ENCODE measurements around the gene TMPRSS11B. TPM values are rescaled to one million over a fixed set of nuclear protein-coding genes. Genes with fewer than 3 reads are reported as not detected.

Gene TMPRSS11B
- total RNA-seq, 1 donor from 2014 or later = not detected

DNA sequence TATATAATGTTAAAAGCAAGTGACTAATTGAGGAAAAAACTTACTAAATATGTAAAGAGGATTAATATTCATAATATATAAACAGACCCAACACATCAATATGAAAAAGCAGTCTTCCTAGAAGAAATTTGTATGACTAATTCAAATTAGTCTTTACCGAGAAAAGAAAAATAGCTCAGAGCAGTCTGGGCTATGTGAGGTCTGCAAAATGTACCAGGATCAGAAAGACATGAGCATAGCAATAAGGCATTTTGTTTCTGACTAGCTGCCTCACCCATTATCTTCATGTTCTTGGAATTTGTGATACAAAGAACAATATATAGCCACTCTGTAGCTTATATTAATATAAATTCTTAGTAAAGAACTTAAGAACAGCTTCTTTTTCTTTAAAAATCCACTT lies 13.7 kb upstream of the TMPRSS11B start:
- no peak for DNase-seq (ENCODE audit: low read depth)
- H3K4me3 ChIP-seq (ENCODE audit: low read depth, low read length) = no peak overlapping the region
- TF ChIP-seq, protein P1, sequence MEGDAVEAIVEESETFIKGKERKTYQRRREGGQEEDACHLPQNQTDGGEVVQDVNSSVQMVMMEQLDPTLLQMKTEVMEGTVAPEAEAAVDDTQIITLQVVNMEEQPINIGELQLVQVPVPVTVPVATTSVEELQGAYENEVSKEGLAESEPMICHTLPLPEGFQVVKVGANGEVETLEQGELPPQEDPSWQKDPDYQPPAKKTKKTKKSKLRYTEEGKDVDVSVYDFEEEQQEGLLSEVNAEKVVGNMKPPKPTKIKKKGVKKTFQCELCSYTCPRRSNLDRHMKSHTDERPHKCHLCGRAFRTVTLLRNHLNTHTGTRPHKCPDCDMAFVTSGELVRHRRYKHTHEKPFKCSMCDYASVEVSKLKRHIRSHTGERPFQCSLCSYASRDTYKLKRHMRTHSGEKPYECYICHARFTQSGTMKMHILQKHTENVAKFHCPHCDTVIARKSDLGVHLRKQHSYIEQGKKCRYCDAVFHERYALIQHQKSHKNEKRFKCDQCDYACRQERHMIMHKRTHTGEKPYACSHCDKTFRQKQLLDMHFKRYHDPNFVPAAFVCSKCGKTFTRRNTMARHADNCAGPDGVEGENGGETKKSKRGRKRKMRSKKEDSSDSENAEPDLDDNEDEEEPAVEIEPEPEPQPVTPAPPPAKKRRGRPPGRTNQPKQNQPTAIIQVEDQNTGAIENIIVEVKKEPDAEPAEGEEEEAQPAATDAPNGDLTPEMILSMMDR (conservative IDR thresholded peaks at IDR 0.05; ENCODE audit: low read depth, low read length) = no peak

DNA sequence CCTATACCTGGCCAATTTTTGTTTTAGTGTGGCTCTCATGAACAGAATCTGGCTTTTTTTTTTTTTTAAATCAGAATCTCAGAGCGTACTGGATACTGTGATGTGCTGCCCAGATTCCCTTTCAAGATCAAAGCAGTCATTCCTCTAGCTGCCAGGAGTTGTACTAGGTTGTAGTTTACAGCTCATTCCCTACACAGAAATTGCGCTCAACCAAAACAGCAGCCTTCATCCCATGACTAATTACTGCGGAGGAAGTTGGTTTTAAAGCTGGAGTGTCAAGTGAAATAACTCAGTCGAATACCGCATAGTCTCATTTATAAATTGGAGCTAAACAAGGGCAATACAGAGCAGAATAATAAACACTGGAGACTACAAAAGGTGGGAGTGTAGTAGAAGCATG lies 12.2 kb upstream of the TMPRSS11B start:
- H3K4me3 ChIP-seq (ENCODE audit: low read depth, low read length) = no peak overlapping the region
- no peak for DNase-seq (ENCODE audit: low read depth)
- TF ChIP-seq, protein P1 (conservative IDR thresholded peaks at IDR 0.05; ENCODE audit: low read depth, low read length) = no peak

DNA sequence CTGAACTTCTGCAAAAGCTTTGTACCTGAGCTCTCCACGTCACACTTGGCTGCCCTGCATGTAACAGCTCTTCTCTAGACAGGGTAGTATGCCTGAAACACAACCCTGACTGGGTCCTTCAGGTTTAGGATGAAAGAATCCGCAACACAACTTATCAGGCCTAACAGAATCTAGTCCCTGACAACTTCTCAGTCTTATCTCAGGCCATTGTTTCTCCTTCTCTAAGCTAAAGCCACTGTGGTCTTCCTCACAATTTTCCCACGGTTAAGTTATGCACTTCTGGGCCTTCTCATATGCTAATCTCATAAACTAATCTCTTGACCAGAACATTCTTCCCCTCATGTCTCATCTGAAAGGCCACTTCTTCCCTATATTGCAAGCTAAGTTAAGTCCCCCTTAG lies 10.8 kb upstream of the TMPRSS11B start:
- no peak for DNase-seq (ENCODE audit: low read depth)
- no peak overlapping the region for H3K4me3 ChIP-seq (ENCODE audit: low read depth, low read length)
- TF ChIP-seq, protein P1 (conservative IDR thresholded peaks at IDR 0.05; ENCODE audit: low read depth, low read length) = no peak

DNA sequence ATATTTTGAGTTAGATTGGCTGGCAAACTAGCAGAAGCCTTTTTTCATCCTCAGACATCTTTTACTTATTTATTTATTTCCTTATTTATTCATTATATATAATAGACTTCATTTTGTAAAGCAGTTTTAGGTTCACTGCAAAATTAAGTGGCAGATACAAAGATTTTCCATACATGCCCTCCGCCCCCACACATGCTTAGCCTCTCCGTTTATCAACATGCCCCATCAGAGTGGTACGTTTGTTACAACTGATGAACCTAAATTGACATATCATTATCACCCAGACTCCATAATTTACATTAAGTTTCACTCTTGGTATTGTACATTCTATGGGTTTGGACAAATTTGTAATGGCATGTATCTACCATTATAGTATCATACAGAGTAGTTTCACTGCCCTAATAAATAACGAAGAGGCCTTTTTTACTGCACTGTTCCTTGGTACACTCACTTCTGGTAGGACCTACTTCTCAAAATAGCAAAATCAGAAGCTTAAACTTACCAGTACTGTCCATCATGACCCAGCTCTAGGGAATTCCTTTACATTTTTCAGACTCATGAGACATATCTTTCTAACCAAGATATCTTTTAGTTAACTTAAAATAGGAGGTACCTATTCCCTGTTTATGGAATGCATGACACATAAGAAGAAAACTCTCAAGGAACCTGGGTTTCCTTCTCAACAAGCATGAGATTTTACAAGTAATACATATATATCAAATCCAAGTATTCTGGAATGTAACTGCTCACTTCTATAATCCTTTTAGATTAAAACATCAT lies 4.8 kb upstream of the TMPRSS11B start:
- TF ChIP-seq, protein P1 (conservative IDR thresholded peaks at IDR 0.05; ENCODE audit: low read depth, low read length) = no peak
- no peak for DNase-seq (ENCODE audit: low read depth)

DNA sequence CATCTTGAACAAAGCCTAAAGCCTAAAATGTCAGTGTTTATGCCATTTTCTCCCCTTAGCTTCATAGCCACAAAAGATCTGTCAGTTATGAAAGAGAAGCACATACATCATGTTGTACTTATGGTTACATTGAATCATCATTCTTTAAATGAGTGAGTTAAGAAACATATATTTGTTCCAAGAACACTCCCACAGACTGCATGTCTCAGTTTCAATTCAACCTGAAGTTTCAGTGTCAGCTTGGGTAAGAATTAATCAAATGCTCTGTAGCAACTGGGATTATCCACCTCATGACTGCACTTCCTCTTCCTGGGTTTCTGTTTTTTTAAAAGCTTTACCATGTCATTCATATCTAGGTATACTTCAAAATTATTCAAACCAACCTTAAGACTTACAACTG lies 3.9 kb upstream of the TMPRSS11B start:
- TF ChIP-seq, protein P1 (conservative IDR thresholded peaks at IDR 0.05; ENCODE audit: low read depth, low read length) = no peak
- no peak overlapping the region for H3K4me3 ChIP-seq (ENCODE audit: low read depth, low read length)
- no peak for DNase-seq (ENCODE audit: low read depth)

More for the DNA sequence above, 4.8 kb upstream of the TMPRSS11B start:
- H3K4me3 ChIP-seq (ENCODE audit: low read depth, low read length) = no peak overlapping the region

DNA sequence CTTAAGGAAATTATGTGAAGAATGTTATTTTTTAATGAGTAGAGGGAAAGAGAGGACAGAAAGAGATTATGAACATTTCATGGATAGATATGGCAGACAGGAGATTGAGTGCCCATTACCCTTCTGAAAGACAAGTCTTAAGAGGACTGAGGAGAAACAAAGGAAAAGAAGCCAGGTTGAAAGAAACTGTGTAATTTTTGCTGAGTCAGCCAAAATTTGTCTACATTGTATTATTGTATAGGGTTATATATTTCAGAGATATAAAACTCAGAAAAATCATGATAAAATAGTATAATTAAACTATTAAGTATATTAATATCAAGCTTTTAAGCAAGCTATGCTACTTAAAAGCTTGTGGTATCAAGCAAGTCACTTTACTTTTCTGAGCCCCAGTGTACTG lies 4.9 kb downstream of the TMPRSS11B start:
- no peak overlapping the region for H3K4me3 ChIP-seq (ENCODE audit: low read depth, low read length)
- no peak for DNase-seq (ENCODE audit: low read depth)
- TF ChIP-seq, protein P1 (conservative IDR thresholded peaks at IDR 0.05; ENCODE audit: low read depth, low read length) = no peak

DNA sequence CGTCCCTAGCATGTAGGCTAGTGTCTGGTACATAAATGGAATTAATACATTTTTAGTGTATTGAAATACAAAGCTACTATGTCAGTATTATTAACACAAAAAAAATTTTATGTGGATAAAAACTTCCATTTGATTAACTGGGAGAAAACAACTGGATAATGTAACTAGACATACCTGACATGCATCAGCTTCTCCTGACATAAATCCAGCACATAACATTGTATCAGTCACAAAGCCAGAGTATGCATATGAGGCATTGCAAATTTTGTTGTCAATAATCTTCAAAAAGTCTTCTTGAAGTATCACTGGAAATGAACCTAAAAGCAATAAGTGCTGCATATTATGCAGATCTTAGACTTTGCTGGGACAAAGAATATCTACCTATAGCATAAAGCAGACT lies 16.9 kb downstream of the TMPRSS11B start:
- no peak for DNase-seq (ENCODE audit: low read depth)
- no peak overlapping the region for H3K4me3 ChIP-seq (ENCODE audit: low read depth, low read length)
- TF ChIP-seq, protein P1 (conservative IDR thresholded peaks at IDR 0.05; ENCODE audit: low read depth, low read length) = no peak
